Activated CD4-positive, alpha-beta T cell treated with anti-CD3 and anti-CD28 coated beads, Interleukin-10, Interleukin-2, amounts not matched to agents 100 ng/mL and 50 ng/mL, durations not matched to agents 16 hours and 8 hours (primary cell): ENCODE measurements around the gene GRIK4.
A peak's percentile ranks its signal among the peaks of the same experiment; 100 is the strongest.

ENCODE experiments used
- DNase-seq: peaks from one replicate; pipeline ENCODE4 v3.0.0-alpha.2; 2020

Gene GRIK4

GRCh38 chr11:120824242-120824641 lies 312.7 kb downstream of the GRIK4 start:
- no peak for DNase-seq

GRCh38 chr11:120827198-120827597 lies 315.6 kb downstream of the GRIK4 start:
- DNase-seq, result no peak

- no peak for DNase-seq
These were observed 316.3 kb downstream of the GRIK4 start for GRCh38 chr11:120827820-120828219.

- no peak for DNase-seq
These were observed 317.3 kb downstream of the GRIK4 start for GRCh38 chr11:120828847-120829246.

GRCh38 chr11:120830085-120830620 lies 318.6 kb downstream of the GRIK4 start:
- DNase-seq, result no peak

GRCh38 chr11:120832481-120833238 lies 321.1 kb downstream of the GRIK4 start:
- no peak for DNase-seq

- no peak for DNase-seq
These were observed 323.2 kb downstream of the GRIK4 start for GRCh38 chr11:120834686-120835210.

GRCh38 chr11:120835601-120836228 lies 324.2 kb downstream of the GRIK4 start:
- peak; percentile 86 for DNase-seq

GRCh38 chr11:120837696-120838095 lies 326.1 kb downstream of the GRIK4 start:
- no peak for DNase-seq

GRCh38 chr11:120839201-120839600 lies 327.7 kb downstream of the GRIK4 start:
- DNase-seq, result no peak

- DNase-seq, result no peak
These were observed 328.4 kb downstream of the GRIK4 start for GRCh38 chr11:120839846-120840402.

- DNase-seq, result no peak
These were observed 329.1 kb downstream of the GRIK4 start for GRCh38 chr11:120840661-120841060.

- peak; percentile 22 for DNase-seq
These were observed 329.5 kb downstream of the GRIK4 start for GRCh38 chr11:120841074-120841473.

GRCh38 chr11:120842195-120842594 lies 330.6 kb downstream of the GRIK4 start:
- no peak for DNase-seq

- no peak for DNase-seq
These were observed 341.9 kb downstream of the GRIK4 start for GRCh38 chr11:120853435-120853834.

- DNase-seq, result no peak
These were observed 343.4 kb downstream of the GRIK4 start for GRCh38 chr11:120854988-120855387.

GRCh38 chr11:120857508-120857907 lies 346.0 kb downstream of the GRIK4 start:
- DNase-seq, result no peak

- no peak for DNase-seq
These were observed 347.2 kb downstream of the GRIK4 start for GRCh38 chr11:120858740-120859139.

- no peak for DNase-seq
These were observed 348.2 kb downstream of the GRIK4 start for GRCh38 chr11:120859552-120860295.

GRCh38 chr11:120863359-120863758 lies 351.8 kb downstream of the GRIK4 start:
- no peak for DNase-seq

- no peak for DNase-seq
These were observed 355.5 kb downstream of the GRIK4 start for GRCh38 chr11:120867024-120867423.

- no peak for DNase-seq
These were observed 356.0 kb downstream of the GRIK4 start for GRCh38 chr11:120867531-120867930.

GRCh38 chr11:120867988-120868387 lies 356.4 kb downstream of the GRIK4 start:
- no peak for DNase-seq
